K562 (cell line): ENCODE results near the gene EMC9.

ENCODE experiments used
- BHLHE40 ChIP-seq: IDR thresholded peaks from 2 replicates; pipeline ENCODE4 v1.6.1; 2011; ENCODE audit warnings: low read length, improper control_type of control experiment
- TCF7L2 ChIP-seq: fragments of 150-350 bp; IDR thresholded peaks from 2 replicates; pipeline ENCODE4 v1.6.1; 2016; ENCODE audit warnings: low read depth, mild to moderate bottlenecking, low read length, moderate library complexity

- no peak for TF ChIP-seq BHLHE40
- no peak for TF ChIP-seq TCF7L2
Observed at GRCh38 chr14:24157331-24157730, 15.9 kb upstream of the EMC9 start.
